HepG2 (cell line): ENCODE data around the gene C11orf68. TPM values are rescaled to one million over a fixed set of nuclear protein-coding genes. Genes with fewer than 3 reads are reported as not detected.

Source experiments
- FOXC1 ChIP-seq: sonication (generic); formaldehyde crosslinking; IDR thresholded peaks from 2 replicates; pipeline ENCODE4 v1.8.0; 2022; ENCODE audit warnings: mild to moderate bottlenecking, missing genetic modification reagents, borderline replicate concordance
- FOXP4 ChIP-seq: sonication (generic); formaldehyde crosslinking; IDR thresholded peaks from 2 replicates; pipeline ENCODE4 v1.4.0; 2020; ENCODE audit warnings: missing genetic modification reagents
- HIC2 ChIP-seq: sonication (generic); formaldehyde crosslinking; IDR thresholded peaks from 2 replicates; pipeline ENCODE4 v1.9.0; 2022; ENCODE audit warnings: low read depth, missing genetic modification reagents
- HINFP ChIP-seq: sonication (generic); formaldehyde crosslinking; IDR thresholded peaks from 2 replicates; pipeline ENCODE4 v1.4.0; 2020; ENCODE audit warnings: low read depth, mild to moderate bottlenecking, missing genetic modification reagents
- HNF1A ChIP-seq, 2 experiments: sonication (generic) in 1 of 2; formaldehyde crosslinking in 1 of 2; IDR thresholded peaks; 2 replicates each; pipeline versions ENCODE4 v1.4.0 to v1.6.1; 2016 to 2020; ENCODE audit warnings: borderline replicate concordance in 1 of 2, low read depth in 1 of 2, mild to moderate bottlenecking in 1 of 2, missing genetic modification reagents in 1 of 2
- KDM2A ChIP-seq: sonication (generic); formaldehyde crosslinking; IDR thresholded peaks from 2 replicates; pipeline ENCODE4 v1.4.0; 2020; ENCODE audit warnings: low read depth, missing genetic modification reagents, borderline replicate concordance
- KLF6 ChIP-seq: IDR thresholded peaks from 2 replicates; pipeline ENCODE4 v1.8.0; 2016; ENCODE audit warnings: missing biosample characterization, missing genetic modification reagents
- PRDM10 ChIP-seq: sonication (generic); formaldehyde crosslinking; IDR thresholded peaks from 2 replicates; pipeline ENCODE4 v1.4.0; 2020; ENCODE audit warnings: low read depth, missing genetic modification reagents
- PRMT3 ChIP-seq: sonication (generic); formaldehyde crosslinking; IDR thresholded peaks from 2 replicates; pipeline ENCODE4 v1.8.1; 2022; ENCODE audit warnings: low read depth, mild to moderate bottlenecking, moderate library complexity, missing genetic modification reagents, borderline replicate concordance
- TBX3 ChIP-seq: fragments of 450-650 bp; IDR thresholded peaks from 2 replicates; pipeline ENCODE4 v1.6.1; 2017; ENCODE audit warnings: antibody characterized with exemption, mild to moderate bottlenecking, inconsistent platforms, borderline replicate concordance
- ZNF430 ChIP-seq: sonication (generic); formaldehyde crosslinking; IDR thresholded peaks from 2 replicates; pipeline ENCODE4 v1.9.0; 2021; ENCODE audit warnings: mild to moderate bottlenecking, missing genetic modification reagents
- ZNF552 ChIP-seq: sonication (generic); formaldehyde crosslinking; IDR thresholded peaks from 2 replicates; pipeline ENCODE4 v1.9.0; 2022; ENCODE audit warnings: missing genetic modification reagents, mild to moderate bottlenecking, borderline replicate concordance
- ZNF782 ChIP-seq: sonication (generic); formaldehyde crosslinking; IDR thresholded peaks from 2 replicates; pipeline ENCODE4 v1.4.0; 2020; ENCODE audit warnings: missing genetic modification reagents, mild to moderate bottlenecking, borderline replicate concordance
- polyA plus RNA-seq, 8 experiments: library from polyadenylated mRNA; depleted of rRNA in 3 of 8; stranded (reverse) in 7 of 8; unstranded in 1 of 8; fragments of >200 nt; fragmentation: Illumina TruSeq in 4 of 8; extraction: Trizol in 4 of 8; gene quantifications; 2 replicates each; pipeline versions ENCODE4 v1.2.1 to v1.2.3, GENCODE V29; 2011 to 2016; ENCODE audit warnings: low read depth in 4 of 8, missing spikeins in 1 of 8, mixed read lengths in 1 of 8; ENCODE audit not compliant: insufficient read depth in 1 of 8
- total RNA-seq, 5 experiments: library from RNA; depleted of rRNA; stranded (reverse); fragments of >200 nt; fragmentation: Illumina TruSeq; extraction: Trizol; gene quantifications; 2 replicates each; pipeline ENCODE4 v1.2.3, GENCODE V29; 2016; ENCODE audit warnings: low read depth in 1 of 5

Gene C11orf68
- total and polyA plus RNA-seq, 2 of the 13 experiments (the other 11 are each of a cell fraction or from before 2014, with no cell fraction given), result 8.4 to 28.3 TPM

GRCh38 chr11:65952052-65952521 lies 33.2 kb upstream of the C11orf68 start (continued):
- TF ChIP-seq PRMT3 (CRISPR knock-in tag) (no peak), ZNF782 (CRISPR knock-in tag) (no peak), KLF6 (CRISPR knock-in tag) (no peak), KDM2A (CRISPR knock-in tag) (no peak), HINFP (no peak), PRDM10 (CRISPR knock-in tag) (no peak), HIC2 (CRISPR knock-in tag) (0 out of 2 replicates have a peak, but pooled peaks have one; percentile 18), ZNF552 (CRISPR knock-in tag) (no peak), ZNF430 (CRISPR knock-in tag) (no peak), HNF1A (IDR thresholded peaks at IDR 0.05; ENCODE audit: low read depth) (peak; percentile 84), HNF1A (CRISPR knock-in tag; IDR thresholded peaks at IDR 0.05; ENCODE audit: borderline replicate concordance) (peak; percentile 85), FOXP4 (peak; percentile 73), FOXC1 (CRISPR knock-in tag) (0 out of 2 replicates have a peak, but pooled peaks have one; percentile 61), TBX3 (0 out of 2 replicates have a peak, but pooled peaks have one; percentile 24)
